SIG-M5 treated with dmso at 0.1 percent for 504 hours (cell line): ENCODE results near the gene HSD11B2.

Experiments used
- DNase-seq: peaks from one replicate; lab custom pipeline; 2025; ENCODE audit not compliant: unreplicated experiment; lab: John Stamatoyannopoulos, UW

Gene HSD11B2

DNA sequence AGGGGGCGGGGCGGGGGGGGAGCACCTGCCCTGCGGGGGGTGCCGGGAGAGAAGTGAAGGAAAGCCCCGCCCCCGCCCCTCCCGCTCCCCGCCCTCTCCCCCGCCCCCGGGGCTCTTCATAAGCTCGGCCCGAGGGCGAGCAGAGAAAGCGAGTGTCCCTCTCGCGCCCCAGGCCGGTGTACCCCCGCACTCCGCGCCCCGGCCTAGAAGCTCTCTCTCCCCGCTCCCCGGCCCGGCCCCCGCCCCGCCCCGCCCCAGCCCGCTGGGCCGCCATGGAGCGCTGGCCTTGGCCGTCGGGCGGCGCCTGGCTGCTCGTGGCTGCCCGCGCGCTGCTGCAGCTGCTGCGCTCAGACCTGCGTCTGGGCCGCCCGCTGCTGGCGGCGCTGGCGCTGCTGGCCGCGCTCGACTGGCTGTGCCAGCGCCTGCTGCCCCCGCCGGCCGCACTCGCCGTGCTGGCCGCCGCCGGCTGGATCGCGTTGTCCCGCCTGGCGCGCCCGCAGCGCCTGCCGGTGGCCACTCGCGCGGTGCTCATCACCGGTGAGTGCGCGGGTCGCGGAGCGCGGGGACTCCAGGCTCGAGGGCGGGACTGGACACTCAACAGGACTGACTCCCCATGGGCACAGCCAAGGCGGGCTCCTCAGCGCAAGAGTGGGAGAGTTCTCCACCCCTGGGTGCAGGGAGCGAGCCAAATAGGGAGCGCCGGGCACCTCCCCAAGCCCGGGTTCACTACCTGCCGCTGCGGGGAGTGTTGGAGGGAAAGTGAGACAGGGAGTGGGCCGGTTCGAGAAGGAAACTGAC lies at the start of gene HSD11B2:
Gene HSD11B2 (plus strand): TSS at position 145 of the 798 bp plus-strand sequence. CDS start 128 bp downstream, at position 273.
- DNase-seq: peak; percentile 31

DNA sequence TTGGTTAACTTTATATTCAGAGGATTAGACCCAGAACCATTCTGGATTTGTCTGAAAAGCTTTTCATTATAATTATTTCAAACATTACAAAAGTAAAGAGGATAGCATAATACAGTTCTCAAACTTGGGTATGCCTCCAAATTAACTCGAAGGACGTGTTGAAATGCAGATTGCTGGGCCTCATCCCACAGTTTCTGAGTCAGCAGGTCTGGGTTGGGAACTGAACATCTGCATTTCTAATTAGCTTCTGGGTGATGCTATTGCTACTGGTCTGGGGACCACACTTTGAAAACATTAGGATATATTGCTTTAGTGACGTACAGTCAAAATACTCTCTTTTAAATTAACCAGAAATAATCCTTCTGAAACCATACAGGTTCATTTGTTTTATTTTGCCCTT lies 47.6 kb upstream of the HSD11B2 start:
- no peak for DNase-seq

DNA sequence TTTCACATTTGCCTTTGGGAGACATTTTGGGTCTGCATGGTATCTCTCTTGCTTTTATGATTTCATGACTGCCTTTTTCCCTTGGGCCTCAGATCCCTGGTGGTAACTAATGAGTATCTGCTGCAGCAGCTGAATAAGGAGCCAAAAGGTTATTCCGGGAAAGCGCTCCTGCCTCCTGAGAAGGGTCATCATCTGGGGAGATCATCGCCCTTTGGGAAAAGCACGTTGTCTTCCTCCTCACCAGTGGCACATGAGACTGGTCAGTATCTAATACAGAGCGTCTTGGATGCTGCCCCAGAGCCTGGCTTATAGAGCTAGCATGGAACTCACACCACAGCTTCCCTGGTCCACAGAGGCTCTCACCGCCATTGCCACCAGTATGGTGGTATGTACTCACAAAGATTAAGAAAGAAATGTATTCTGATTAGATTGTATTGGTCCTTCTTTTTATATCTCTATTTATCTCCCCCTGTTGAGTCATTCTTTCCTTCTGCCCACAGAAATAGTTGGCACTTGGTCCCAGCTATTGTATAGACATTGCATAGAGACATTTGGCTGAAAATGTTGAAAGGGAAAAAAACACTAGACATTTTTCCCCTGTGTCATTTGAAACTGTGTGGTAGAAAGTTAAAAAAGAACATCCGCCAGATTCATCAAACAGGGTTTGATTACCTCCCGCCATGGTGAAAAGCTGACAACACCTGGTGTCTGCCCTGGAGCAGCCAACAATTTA lies 46.0 kb upstream of the HSD11B2 start:
- DNase-seq: no peak

DNA sequence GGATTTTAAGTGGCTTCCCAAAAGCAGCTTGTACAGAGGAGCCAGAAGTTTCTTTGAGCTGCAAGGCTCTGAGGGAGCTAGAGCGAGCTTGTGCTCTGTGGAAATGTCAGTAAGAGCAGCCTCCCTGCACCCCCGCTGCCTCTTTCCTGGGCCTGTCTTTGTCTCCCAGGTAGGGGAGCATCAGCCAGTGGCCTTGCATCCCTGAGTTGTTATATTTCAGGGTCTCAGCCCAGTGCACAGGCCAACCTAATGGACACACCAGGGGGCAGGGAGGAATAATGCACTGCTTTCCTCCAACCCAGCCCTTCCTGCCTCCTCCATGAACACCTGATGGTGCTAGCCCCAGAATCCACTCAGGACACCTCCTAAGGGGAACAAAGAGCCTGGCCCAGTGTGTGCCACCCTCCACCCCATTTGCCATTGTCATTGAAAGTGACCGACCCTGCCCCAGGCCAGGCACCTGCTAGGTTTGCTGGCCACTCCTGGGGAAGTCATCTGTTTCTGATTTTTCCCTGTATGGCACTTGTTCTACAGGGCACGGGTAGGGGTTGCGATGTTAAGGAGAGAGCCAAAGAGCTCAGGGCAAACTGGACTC lies 44.0 kb upstream of the HSD11B2 start:
- no peak for DNase-seq

GRCh38 chr16:67387479-67388079 lies 43.3 kb upstream of the HSD11B2 start:
- no peak for DNase-seq

GRCh38 chr16:67388191-67388590 lies 42.7 kb upstream of the HSD11B2 start:
- no peak for DNase-seq

DNA sequence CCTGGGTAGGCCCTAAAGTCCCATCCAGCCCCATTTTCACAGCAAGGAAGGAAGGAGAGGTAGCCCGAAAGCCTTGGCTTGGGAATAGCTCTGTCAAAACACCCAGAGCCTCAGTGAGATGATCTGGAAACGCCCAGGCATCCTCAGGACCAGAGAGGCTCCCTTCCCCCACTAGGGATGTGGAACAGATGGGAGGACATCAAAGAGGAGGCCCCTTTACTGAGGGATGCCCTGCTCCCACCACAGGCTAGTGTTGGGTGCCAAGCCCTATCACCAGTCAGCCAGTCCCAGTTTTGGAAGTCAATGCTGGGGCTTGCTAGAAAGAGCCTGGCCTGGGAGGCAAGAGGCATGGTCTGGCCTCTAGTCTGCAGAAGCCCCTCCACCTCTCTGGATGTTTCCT lies 42.3 kb upstream of the HSD11B2 start:
- DNase-seq: no peak

GRCh38 chr16:67389911-67390815 lies 40.8 kb upstream of the HSD11B2 start:
- DNase-seq: peak; percentile 78

- DNase-seq: no peak
Observed at GRCh38 chr16:67390816-67391423, 40.0 kb upstream of the HSD11B2 start.

DNA sequence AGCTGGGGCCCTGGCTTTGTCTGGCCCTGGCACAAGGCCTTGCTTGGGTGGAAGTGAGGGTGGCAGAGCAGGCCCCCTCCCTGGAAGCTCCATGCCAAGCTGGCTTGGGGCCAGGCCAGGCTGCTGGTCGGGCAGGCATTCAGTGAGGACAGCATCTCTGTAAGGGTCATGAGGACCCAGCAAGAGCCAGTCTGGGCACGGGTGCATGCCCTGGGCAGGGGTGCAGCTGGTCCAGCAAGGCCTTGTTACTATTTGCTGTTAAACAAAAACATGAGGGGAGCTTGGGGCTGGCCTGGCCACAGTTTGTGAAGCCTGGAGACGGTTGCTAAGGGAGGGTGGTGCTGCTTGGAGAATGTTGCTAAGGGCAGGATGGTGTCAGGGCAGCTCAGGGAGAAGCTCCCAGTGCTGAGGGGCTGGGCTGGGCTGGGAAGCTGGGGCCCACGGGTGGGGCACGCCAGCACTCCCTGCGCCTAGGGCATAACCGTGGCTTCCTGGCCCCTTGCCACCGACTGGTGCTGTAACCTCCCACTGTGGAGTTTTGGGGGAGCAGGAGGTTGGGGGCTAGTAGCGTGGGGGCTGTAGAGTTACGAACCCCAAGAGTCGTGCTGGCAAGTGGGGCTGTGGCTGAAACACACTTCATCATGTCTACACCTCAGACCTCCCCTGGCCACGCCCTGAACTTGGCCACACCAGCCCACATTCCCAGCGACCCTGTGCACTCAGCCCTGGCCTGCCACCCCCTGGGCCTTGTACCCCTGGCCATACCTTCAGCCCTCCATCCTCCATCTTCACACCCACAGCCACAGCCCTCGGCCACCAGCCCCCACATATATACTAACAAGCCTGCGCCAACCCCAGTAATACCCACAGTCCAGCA lies 39.3 kb upstream of the HSD11B2 start:
- no peak for DNase-seq

- DNase-seq: no peak
Observed at GRCh38 chr16:67392301-67393059, 38.4 kb upstream of the HSD11B2 start.

DNA sequence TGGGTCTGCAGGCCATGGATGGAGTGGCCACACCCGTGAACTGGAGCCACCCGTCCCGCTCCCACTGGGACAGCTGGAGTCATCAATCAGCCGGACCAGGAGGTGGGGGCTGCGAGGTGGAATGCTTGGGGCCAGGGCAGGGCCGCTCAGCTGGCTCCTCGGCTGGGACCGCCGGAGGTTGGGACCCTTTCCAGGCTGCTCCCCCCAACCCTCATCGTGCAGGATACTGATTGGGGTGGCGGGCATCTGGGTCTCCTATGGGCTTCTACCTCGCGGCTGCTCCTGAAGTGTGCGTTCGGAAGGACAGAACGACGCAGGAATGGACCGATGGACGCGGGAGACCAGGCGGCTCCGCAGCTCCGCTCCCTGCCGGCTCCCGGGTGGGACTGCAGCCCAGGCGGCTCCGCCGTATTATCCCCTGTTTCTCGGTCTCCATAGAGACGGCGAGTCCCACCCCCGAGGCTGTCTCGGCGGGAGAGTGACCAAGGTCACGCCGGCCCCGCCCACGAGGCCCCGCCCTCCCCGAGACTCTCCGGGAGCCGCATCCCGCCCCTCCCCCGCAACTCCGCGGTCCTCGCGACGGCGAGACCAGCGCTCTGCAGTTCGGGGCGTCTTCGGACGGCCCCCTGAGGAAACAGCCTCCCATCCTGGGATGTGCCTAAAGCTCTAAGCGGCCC lies 37.7 kb upstream of the HSD11B2 start, which contains the start of gene TPPP3:
Gene TPPP3 (minus strand): TSS at position 388 of the 677 bp plus-strand sequence. CDS start 2,387 bp downstream, outside the sequence.
- no peak for DNase-seq

- no peak for DNase-seq
Observed at GRCh38 chr16:67393788-67394154, 37.1 kb upstream of the HSD11B2 start.

- peak; percentile 77 for DNase-seq
Observed at GRCh38 chr16:67394155-67395104, 36.5 kb upstream of the HSD11B2 start.

- DNase-seq: no peak
Observed at GRCh38 chr16:67395105-67395457, 35.8 kb upstream of the HSD11B2 start.

- no peak for DNase-seq
Observed at GRCh38 chr16:67395458-67396158, 35.3 kb upstream of the HSD11B2 start.
